ENCODE data around the gene HAGH.

Gene HAGH

DNA sequence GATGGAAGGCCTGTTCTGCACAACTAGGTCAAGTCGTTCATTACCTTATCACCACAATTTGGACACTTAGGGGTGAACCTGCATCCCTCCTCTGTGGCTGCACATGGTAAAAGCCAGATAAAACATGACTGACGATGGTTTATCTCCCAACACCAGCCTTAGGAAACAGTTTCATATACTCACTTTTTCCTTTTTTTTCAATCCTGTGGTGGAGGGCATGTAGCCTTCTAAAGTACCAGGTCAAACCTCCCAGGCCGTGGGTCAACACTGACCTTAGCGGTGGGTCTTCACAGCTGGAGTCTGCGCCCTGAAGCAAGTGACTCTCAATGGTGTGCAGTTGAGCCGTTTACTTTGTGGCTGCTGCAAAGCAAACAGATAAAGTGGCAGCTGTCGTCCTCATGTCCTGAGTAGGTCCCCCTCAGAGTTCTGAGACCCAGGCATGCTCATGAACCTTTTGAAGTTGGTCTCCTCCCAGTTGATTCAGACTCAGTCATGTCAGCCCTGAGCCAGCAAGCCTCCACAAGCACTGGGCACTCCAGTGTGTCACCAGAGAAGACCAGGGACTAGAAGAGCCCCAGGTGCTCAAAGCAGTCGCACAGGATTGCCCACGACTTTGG, 6.3 kb upstream of the HAGH start:
- TF ChIP-seq, protein P1, sequence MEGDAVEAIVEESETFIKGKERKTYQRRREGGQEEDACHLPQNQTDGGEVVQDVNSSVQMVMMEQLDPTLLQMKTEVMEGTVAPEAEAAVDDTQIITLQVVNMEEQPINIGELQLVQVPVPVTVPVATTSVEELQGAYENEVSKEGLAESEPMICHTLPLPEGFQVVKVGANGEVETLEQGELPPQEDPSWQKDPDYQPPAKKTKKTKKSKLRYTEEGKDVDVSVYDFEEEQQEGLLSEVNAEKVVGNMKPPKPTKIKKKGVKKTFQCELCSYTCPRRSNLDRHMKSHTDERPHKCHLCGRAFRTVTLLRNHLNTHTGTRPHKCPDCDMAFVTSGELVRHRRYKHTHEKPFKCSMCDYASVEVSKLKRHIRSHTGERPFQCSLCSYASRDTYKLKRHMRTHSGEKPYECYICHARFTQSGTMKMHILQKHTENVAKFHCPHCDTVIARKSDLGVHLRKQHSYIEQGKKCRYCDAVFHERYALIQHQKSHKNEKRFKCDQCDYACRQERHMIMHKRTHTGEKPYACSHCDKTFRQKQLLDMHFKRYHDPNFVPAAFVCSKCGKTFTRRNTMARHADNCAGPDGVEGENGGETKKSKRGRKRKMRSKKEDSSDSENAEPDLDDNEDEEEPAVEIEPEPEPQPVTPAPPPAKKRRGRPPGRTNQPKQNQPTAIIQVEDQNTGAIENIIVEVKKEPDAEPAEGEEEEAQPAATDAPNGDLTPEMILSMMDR (conservative IDR thresholded peaks at IDR 0.05; ENCODE audit: low read depth) = no peak
- no peak for DNase-seq (ENCODE audit: low spot score)
- ChIA-PET CTCF (interaction anchor here (0.6 kb wide), 1 partner anchor 97 kb away, joined by 4 read pairs; no protein-coding TSS in a partner anchor), POLR2A (ENCODE audit: low non-redundant PET) (no interaction called here)
- peak overlapping the region; percentile 44 for H3K27ac ChIP-seq

DNA sequence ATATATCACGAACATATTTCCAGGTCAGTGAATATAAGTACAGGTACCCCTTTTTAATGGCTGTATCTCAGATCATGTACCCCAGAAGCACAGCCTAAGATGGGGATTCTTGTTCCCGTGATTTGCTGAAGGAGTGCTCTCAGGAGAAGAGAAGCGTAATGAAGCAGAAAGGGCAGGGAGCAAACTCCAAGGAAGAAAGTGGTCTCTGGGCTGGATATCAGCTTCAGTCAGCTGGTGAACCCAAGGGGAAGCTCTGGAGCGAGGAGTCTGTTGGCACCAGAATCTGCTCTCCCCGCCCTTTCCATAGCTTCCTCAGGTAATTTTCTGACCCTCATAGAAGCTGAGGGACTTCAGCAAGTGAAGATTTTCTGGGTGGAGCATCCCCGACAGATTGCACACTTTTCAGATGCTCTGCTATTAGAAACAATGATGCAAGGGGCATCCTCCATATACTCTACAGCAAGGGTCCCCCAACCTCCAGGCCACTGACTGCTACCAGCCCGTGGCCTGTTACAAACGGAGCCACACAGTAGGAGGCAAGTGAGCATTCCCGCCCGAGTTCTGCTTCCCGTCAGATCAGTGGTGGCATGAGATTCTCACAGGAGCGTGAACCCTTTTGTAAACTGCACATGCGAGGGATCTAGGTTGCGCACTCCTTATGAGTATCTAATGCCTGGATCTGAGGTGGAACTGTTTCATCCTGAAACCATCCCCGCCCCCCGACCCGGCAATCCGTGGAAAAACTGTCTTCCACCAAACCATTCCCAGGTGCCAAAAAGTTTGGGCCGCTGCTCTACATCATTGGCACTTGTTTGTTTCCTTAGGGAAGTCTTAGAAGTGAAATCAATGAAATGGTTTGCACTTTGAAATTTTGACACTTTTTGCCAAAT, 4.8 kb upstream of the HAGH start:
- H3K27ac ChIP-seq = peak overlapping the region; percentile 24; the same call in 1 of the 2 replicates
- no peak for DNase-seq (ENCODE audit: low spot score)
- ChIA-PET POLR2A (ENCODE audit: low non-redundant PET) (no interaction called here), CTCF (no interaction called here)
- TF ChIP-seq, protein P1 (conservative IDR thresholded peaks at IDR 0.05; ENCODE audit: low read depth) = no peak

DNA sequence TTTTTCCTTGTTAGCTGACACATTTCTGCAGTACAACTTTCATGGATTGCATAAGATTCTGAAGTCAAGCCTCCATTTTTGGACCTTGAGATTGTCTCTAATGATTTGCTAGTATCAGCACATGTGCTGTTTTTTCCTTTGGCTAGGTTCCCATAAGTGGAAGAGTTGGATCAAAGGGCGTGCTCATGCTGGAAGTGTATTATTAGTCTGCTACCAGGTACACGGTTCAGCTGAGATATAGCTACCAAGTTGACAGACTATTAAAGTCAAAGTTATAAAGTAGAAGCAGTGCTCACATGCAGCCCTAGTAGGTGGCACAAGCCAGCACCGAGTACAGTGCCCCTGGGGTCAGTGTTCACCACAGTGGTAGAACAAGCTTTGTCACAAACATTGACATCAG, 3.6 kb upstream of the HAGH start:
- CTCF ChIA-PET = interaction anchor here (0.6 kb wide), 1 partner anchor 339 kb away, joined by 3 read pairs; no protein-coding TSS in a partner anchor

DNA sequence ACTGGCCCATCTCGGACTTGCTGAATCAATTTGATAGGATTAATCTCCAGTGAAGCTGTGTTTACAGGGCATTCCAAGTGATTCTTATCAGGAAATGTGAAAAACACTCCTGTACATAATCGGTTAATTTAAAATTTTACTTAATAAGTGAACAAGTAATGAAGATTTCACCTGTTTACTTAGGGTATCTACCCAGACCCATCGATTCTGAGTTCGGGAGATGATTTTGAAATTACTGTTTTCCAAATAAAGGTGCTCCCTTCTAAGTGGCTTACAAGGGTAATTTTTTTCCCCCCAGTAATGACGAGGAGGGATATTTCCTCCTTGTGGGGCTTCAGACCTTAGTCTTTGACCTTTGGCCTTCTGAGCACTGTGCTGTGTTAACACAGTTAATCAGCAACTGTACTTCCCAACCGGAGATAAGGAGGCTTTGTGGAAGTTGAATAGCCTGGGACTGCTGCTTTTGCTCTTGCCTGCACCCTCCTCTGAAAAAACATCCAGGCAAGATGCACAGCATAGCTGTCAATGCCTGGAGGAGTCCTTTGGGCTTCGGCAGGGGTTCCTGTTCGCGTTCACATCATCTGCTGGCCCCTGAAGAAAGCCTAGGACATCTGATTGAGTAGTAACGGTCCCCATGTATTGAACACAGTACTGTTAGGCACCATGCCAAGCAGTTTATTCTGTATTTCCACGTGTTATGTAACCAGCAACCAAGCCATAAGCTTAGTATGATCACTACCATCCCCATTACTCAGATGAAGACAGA, 2.2 kb upstream of the HAGH start:
- DNase-seq (ENCODE audit: low spot score) = no peak
- CTCF ChIA-PET = interaction anchor here (0.6 to 0.7 kb wide), 5 partner anchors 13 to 656 kb away, joined by 3 to 4 read pairs (median 3); no protein-coding TSS in a partner anchor
- H3K27ac ChIP-seq = no peak overlapping the region
- POLR2A ChIA-PET (ENCODE audit: low non-redundant PET) = no interaction called here
- TF ChIP-seq, protein P1 (conservative IDR thresholded peaks at IDR 0.05; ENCODE audit: low read depth) = no peak

More for the DNA sequence above, 3.6 kb upstream of the HAGH start:
- DNase-seq (ENCODE audit: low spot score) = no peak
- H3K27ac ChIP-seq = no peak overlapping the region
- POLR2A ChIA-PET (ENCODE audit: low non-redundant PET) = interaction anchor here (0.6 kb wide), 1 partner anchor 48 kb away, joined by 5 read pairs; the partner anchor contains the start of genes NUBP2 and SPSB3
- TF ChIP-seq, protein P1 (conservative IDR thresholded peaks at IDR 0.05; ENCODE audit: low read depth) = no peak

DNA sequence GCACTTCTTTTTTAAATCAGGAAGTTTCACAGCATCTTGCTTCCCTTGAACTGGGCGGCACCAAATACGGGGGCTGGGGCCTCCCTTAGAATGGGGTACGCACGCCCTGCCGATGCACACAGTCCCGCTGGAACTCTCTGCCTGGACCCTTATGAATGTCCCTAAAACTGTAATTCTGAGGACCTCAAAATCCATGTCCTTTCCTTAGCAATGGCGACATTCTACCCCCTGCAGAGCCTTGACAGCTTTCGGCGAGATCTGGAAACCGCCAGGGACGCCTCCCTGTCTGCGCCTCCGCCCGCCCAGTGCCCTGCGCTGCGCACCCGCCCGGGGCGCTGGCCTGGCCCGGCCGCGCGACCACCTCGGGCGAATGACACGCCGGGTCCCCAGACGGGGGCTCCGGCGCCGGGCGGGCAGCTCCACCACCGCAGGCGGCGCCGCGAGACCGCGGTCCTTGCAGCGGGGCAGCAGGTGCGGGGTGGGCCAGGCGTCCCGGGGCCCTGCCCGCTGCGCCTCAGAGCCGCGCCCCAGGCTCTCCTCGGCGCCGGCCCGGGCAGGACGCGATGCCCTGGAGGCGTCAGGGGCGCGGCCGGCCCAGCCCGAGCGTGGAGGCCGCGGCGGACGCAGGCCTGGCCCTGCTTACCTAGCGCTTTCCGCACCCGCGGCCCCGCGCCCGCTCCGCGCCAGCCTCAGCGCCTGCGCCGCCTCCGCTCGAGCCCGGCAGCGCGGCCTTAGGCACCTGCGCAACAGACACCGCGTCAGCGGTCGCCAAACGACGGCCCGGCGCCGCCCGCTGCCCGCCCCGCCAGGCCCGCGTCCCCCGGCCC, 548 bp downstream of the HAGH start:
- POLR2A ChIA-PET (ENCODE audit: low non-redundant PET) = interaction anchor here (0.6 to 2.5 kb wide), 2 partner anchors 43 to 130 kb away, joined by 3 to 7 read pairs; partner anchors contain the start of genes NUBP2 and SPSB3
- CTCF ChIA-PET = interaction anchor here (0.5 kb wide), 1 partner anchor 137 kb away, joined by 4 read pairs; no protein-coding TSS in a partner anchor
- TF ChIP-seq, protein P1 (conservative IDR thresholded peaks at IDR 0.05; ENCODE audit: low read depth) = no peak

More for the DNA sequence above, 548 bp downstream of the HAGH start:
- no peak for DNase-seq (ENCODE audit: low spot score)
- H3K27ac ChIP-seq = peak overlapping the region; percentile 87
